HG03196 (cell line): ENCODE data around the gene NT5C1B.

Experiments used
- ATAC-seq: cut with Tn5 transposase; IDR thresholded peaks from one replicate; pipeline ENCODE4 v1.9.1; 2021; ENCODE audit not compliant: unreplicated experiment

Gene NT5C1B

DNA sequence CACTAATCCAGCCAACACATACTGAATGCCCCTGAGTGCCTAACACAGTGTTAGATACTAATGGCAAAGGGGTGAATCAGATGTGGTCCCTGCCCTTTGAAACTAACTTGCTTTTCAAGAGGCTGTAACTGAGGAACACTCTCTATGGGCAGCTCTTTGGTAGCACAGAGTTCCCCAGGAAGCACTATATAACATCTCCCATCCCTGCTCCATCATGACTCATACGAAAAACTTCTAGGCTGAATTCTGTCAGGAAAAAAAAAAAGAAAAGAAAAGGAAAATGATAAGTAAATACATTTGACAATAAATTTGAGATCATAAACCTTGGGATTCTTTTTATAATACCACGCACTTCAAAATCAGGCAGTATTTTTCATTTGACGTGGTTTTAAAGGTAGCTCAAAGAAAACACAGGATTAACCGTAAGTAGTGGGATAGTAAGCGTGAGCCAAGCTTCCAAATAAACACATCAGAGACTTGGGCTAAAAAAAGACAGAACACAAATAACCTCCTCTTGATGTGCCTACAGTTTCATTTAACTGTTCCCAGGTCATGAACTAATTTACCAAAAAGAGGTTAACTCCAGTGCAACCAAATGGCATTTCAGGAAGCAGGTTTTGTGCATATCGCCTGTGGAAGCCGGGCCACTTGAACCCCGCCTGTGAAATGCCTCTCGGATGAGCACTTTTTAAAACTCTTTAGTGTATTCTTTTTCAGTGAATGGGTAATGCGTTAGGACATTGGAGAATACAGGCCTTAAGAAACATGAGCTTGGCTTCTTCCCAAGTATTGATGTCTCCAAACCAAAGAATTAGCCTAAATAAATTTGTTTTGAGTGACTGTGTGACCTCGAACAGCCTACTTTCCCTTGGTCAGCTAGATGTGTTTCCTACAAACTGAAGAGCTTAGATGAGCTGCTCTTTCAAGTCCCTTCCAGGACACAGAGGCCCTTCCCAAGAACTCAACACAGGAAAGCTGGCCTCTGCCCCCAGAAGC, 71.0 kb downstream of the NT5C1B start:
- ATAC-seq: no peak

DNA sequence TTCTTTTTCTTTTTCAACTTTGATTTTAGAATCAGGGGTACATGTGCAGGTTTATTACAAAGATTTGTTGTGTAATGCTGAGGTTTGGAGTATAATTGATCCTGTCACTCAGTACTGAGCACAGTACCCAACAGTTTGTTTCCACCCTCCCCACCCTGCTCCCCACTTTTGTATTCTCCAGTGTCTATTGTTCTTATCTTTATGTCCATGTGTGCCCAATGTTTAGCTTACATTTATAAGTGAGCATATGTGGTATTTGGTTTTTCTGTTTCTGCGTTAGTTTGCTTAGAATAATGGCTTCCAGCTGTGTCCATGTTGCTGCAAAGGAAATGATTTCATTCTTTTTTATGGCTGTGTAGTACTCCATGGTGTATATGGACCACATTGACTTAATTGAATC, 72.0 kb downstream of the NT5C1B start:
- ATAC-seq: no peak

GRCh38 chr2:18516112-18516511, 73.3 kb downstream of the NT5C1B start:
- ATAC-seq: no peak

DNA sequence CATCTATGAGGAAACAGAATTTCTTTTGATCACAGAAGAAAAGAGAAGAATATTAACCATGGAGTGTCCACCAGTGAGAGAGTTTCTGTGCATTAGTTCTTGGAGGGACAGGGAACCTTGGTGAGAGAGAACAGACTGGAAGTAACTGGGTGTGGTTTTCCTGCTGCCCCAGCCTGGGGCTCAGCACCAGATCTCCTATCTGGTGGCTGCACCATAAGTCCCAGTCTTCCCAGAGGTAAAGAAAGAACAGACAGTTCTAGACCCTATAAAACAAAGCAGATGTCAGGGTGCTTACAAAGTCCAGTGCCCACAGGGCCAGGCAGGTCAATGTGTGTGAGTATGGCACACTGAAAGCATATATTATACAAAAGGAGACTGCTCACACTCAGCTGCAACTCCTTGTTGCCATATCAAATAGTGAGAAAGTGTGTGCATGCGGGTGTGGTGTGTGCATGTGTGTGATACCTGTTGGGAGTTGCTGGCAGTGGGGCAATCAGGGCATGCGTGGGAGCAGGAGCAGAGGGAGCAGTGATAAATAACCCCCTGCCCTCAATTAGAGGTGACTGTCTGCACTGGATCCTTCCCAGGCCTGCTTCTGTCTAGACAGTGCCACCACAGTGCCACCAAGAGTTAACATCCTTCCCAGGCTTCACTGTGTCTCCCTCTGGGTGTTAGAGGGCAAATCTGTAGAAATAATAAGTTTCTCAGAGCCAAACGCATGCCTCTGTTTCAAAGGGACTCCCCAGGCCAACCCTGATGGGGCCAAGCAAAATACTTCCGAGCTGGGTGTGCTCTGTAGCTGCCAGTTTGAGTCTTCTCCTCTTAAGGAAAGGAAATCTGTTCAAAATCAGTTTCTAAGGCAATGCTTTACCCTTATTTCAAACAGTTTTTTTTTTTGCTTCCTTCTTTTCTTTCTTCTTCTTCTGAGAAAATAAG, 74.6 kb downstream of the NT5C1B start:
- no peak for ATAC-seq
